ENCODE data around the gene VPS45. TPM values are rescaled to one million over a fixed set of nuclear protein-coding genes. Genes with fewer than 3 reads are reported as not detected.
A peak's percentile ranks its signal among the peaks of the same experiment; 100 is the strongest.

The VPS45 gene
- total and polyA plus RNA-seq, 2 experiments from 2014 or later: 53.4 to 71.2 TPM

GRCh38 chr1:150194381-150195031 lies 126.9 kb downstream of the VPS45 start:
- DNase-seq (ENCODE audit: low read depth in 1 of 2, low spot score in 1 of 2): peak in 1 of 2 donors; percentile 34
- Histone ChIP-seq H3K9me3 (ENCODE audit: low read depth) (no peaks in the 10 kb centered on the region), H3K27ac (no peak overlapping the region), H3K36me3 (no peaks in the 10 kb centered on the region), H3K4me3 (no peak overlapping the region), H3K27me3 (no peaks in the 10 kb centered on the region), H3K4me1 (ENCODE audit: low read depth) (no peaks in the 10 kb centered on the region)
- no peak for TF ChIP-seq CTCF (IDR thresholded peaks at IDR 0.05; ENCODE audit: low read depth, low read length)

Other genes starting within 250 kb of the VPS45 start
- 26.2 and 46.0 TPM in 2 replicates for gene BOLA1, start 168.2 kb upstream of the VPS45 start, total RNA-seq
- 32.5 and 34.0 TPM in 2 replicates for gene BOLA1, start 168.2 kb upstream of the VPS45 start, polyA plus RNA-seq
- 19.2 and 21.9 TPM in 2 replicates for gene SV2A, start 149.9 kb upstream of the VPS45 start, total RNA-seq
- gene SV2A, start 149.9 kb upstream of the VPS45 start, polyA plus RNA-seq: 20.0 and 23.3 TPM in 2 replicates
- gene SF3B4, start 140.0 kb upstream of the VPS45 start, total RNA-seq: 18.1 and 19.1 TPM in 2 replicates
- gene SF3B4, start 140.0 kb upstream of the VPS45 start, polyA plus RNA-seq: 74.9 and 75.8 TPM in 2 replicates
- 1.0 and 1.3 TPM in 2 replicates for gene MTMR11, start 130.9 kb upstream of the VPS45 start, total RNA-seq
- gene MTMR11, start 130.9 kb upstream of the VPS45 start, polyA plus RNA-seq: 0.56 and 2.3 TPM in 2 replicates
- 9.7 and 16.4 TPM in 2 replicates for gene OTUD7B, start 57.0 kb upstream of the VPS45 start, total RNA-seq
- 3.1 and 5.1 TPM in 2 replicates for gene OTUD7B, start 57.0 kb upstream of the VPS45 start, polyA plus RNA-seq
- gene PLEKHO1, start 82.1 kb downstream of the VPS45 start, total RNA-seq: 94.1 and 102 TPM in 2 replicates
- gene PLEKHO1, start 82.1 kb downstream of the VPS45 start, polyA plus RNA-seq: 143 and 149 TPM in 2 replicates
- 21.9 and 38.5 TPM in 2 replicates for gene ANP32E, start 168.3 kb downstream of the VPS45 start, total RNA-seq
- gene ANP32E, start 168.3 kb downstream of the VPS45 start, polyA plus RNA-seq: 36.8 and 60.9 TPM in 2 replicates
- 34.8 and 46.1 TPM in 2 replicates for gene CA14, start 190.0 kb downstream of the VPS45 start, total RNA-seq
- gene CA14, start 190.0 kb downstream of the VPS45 start, polyA plus RNA-seq: 68.2 and 133 TPM in 2 replicates
- gene APH1A, start 201.2 kb downstream of the VPS45 start, total RNA-seq: 74.1 and 78.6 TPM in 2 replicates
- 29.5 and 35.5 TPM in 2 replicates for gene APH1A, start 201.2 kb downstream of the VPS45 start, polyA plus RNA-seq
- gene C1orf54, start 205.0 kb downstream of the VPS45 start, total RNA-seq: 9.2 and 11.1 TPM in 2 replicates
- gene C1orf54, start 205.0 kb downstream of the VPS45 start, polyA plus RNA-seq: 35.6 and 37.2 TPM in 2 replicates
- gene CIART, start 214.8 kb downstream of the VPS45 start, total RNA-seq: 15.4 and 17.7 TPM in 2 replicates
- gene CIART, start 214.8 kb downstream of the VPS45 start, polyA plus RNA-seq: 19.0 and 20.6 TPM in 2 replicates
- gene MRPS21, start 226.1 kb downstream of the VPS45 start, total RNA-seq: 85.8 and 89.9 TPM in 2 replicates
- 126 and 133 TPM in 2 replicates for gene MRPS21, start 226.1 kb downstream of the VPS45 start, polyA plus RNA-seq